ENCODE results near the gene ANO6. TPM values are rescaled to one million over a fixed set of nuclear protein-coding genes. Genes with fewer than 3 reads are reported as not detected.

Gene ANO6
- total and polyA plus RNA-seq, 4 donors = 8.7 to 102 (median 40.5) TPM

- DNase-seq = no peak
- TF ChIP-seq CTCF (IDR thresholded peaks at IDR 0.05; ENCODE audit: control extremely low read depth, extremely low read depth) = no peak
- H3K9ac ChIP-seq (ENCODE audit: insufficient read depth in 1 of 2, low read length in 2 of 2) = no peak overlapping the region
- no peak overlapping the region for H3K4me3 ChIP-seq
- no peaks in the 10 kb centered on the region for H3K27me3 ChIP-seq (ENCODE audit: control insufficient read depth in 3 of 3, insufficient read depth in 3 of 3, low read length in 2 of 3)
- no peaks in the 10 kb centered on the region for H3K9me3 ChIP-seq (ENCODE audit: control insufficient read depth in 4 of 4, insufficient read depth in 3 of 4, low read length in 3 of 4)
- H3K4me1 ChIP-seq (ENCODE audit: control insufficient read depth in 5 of 5, insufficient read depth in 5 of 5, low read length in 5 of 5) = peaks cover 0 to 18% (median 8%) of the 10 kb centered on the region in 5 donors
- no peak for ATAC-seq (ENCODE audit: insufficient read depth, low FRiP score)
- peaks cover 7 to 20% (median 9%) of the 10 kb centered on the region in 4 donors for H3K36me3 ChIP-seq (ENCODE audit: control insufficient read depth in 4 of 4, insufficient read depth in 4 of 4, low read length in 4 of 4)
- 76 to 90% methylated on average over 3 of the region's 3 CpGs for WGBS, 2 donors
- no peak overlapping the region for H3K27ac ChIP-seq (ENCODE audit: low read depth in 1 of 2, low read length in 1 of 2)
Observed at GRCh38 chr12:45355730-45356129, 139.8 kb downstream of the ANO6 start.

GRCh38 chr12:45356822-45357538 lies 141.1 kb downstream of the ANO6 start:
- WGBS, 2 donors = 86 to 88% methylated on average over 4 of the region's 4 CpGs
- Histone ChIP-seq H3K36me3 (ENCODE audit: control insufficient read depth in 4 of 4, insufficient read depth in 4 of 4, low read length in 4 of 4) (peaks cover 6 to 12% (median 7%) of the 10 kb centered on the region in 4 donors), H3K4me1 (ENCODE audit: control insufficient read depth in 5 of 5, insufficient read depth in 5 of 5, low read length in 5 of 5) (peaks cover 0 to 18% (median 8%) of the 10 kb centered on the region in 5 donors), H3K27me3 (ENCODE audit: control insufficient read depth in 3 of 3, insufficient read depth in 3 of 3, low read length in 2 of 3) (no peaks in the 10 kb centered on the region), H3K9ac (ENCODE audit: insufficient read depth in 1 of 2, low read length in 2 of 2) (no peak overlapping the region), H3K27ac (ENCODE audit: low read depth in 1 of 2, low read length in 1 of 2) (peak overlapping the region in 1 of 2 donors; percentile 40), H3K9me3 (ENCODE audit: control insufficient read depth in 4 of 4, insufficient read depth in 3 of 4, low read length in 3 of 4) (peaks cover 0 to 5% (median 0%) of the 10 kb centered on the region in 4 donors), H3K4me3 (no peak overlapping the region)
- TF ChIP-seq CTCF (IDR thresholded peaks at IDR 0.05; ENCODE audit: control extremely low read depth, extremely low read depth) = no peak
- ATAC-seq (ENCODE audit: insufficient read depth, low FRiP score) = no peak
- no peak for DNase-seq

GRCh38 chr12:45357539-45358417 lies 141.9 kb downstream of the ANO6 start:
- H3K36me3 ChIP-seq (ENCODE audit: control insufficient read depth in 4 of 4, insufficient read depth in 4 of 4, low read length in 4 of 4) = peaks cover 6 to 12% (median 7%) of the 10 kb centered on the region in 4 donors
- no peak overlapping the region for H3K4me3 ChIP-seq
- peak overlapping the region in 1 of 2 donors; percentile 4 for H3K9ac ChIP-seq (ENCODE audit: insufficient read depth in 1 of 2, low read length in 2 of 2)
- WGBS, 2 donors = 65 to 85% methylated on average over 4 of the region's 4 CpGs
- no peaks in the 10 kb centered on the region for H3K27me3 ChIP-seq (ENCODE audit: control insufficient read depth in 3 of 3, insufficient read depth in 3 of 3, low read length in 2 of 3)
- peak overlapping the region; percentile 17 to 40 for H3K27ac ChIP-seq (ENCODE audit: low read depth in 1 of 2, low read length in 1 of 2)
- peaks cover 0 to 18% (median 8%) of the 10 kb centered on the region in 5 donors for H3K4me1 ChIP-seq (ENCODE audit: control insufficient read depth in 5 of 5, insufficient read depth in 5 of 5, low read length in 5 of 5)
- ATAC-seq (ENCODE audit: insufficient read depth, low FRiP score) (no peak), DNase-seq (peak; percentile 73 to 92 (median 89))
- peaks cover 0 to 5% (median 1%) of the 10 kb centered on the region in 4 donors for H3K9me3 ChIP-seq (ENCODE audit: control insufficient read depth in 4 of 4, insufficient read depth in 3 of 4, low read length in 3 of 4)
- no peak for TF ChIP-seq CTCF (IDR thresholded peaks at IDR 0.05; ENCODE audit: control extremely low read depth, extremely low read depth)
